Thyroid gland (tissue), 4 donors: ENCODE measurements around the gene NBPF4. TPM values are rescaled to one million over a fixed set of nuclear protein-coding genes. Genes with fewer than 3 reads are reported as not detected.

Experiments
- DNase-seq, 2 donors: peaks; one replicate each; pipeline ENCODE4 v3.0.0-alpha.2; 2019
- H3K27ac ChIP-seq, 3 donors: fragments of 200-600 bp; sonication (generic); 1 replicate in 2 of 3; 2 replicates in 1 of 3; pipeline ENCODE4 v1.5.1; 2016 to 2019; ENCODE audit warnings: mild to moderate bottlenecking in 1 of 3, moderate library complexity in 1 of 3
- H3K27me3 ChIP-seq: fragments of 200-600 bp; sonication (generic); one replicate; pipeline ENCODE4 v1.5.1; 2019
- H3K36me3 ChIP-seq, 2 donors: fragments of 200-600 bp; sonication (generic); one replicate each; pipeline ENCODE4 v1.5.1; 2016 to 2019
- H3K4me1 ChIP-seq, 2 donors: fragments of 200-600 bp; sonication (generic); one replicate each; pipeline ENCODE4 v1.5.1; 2017 to 2019
- H3K4me3 ChIP-seq, 3 donors: fragments of 200-600 bp; sonication (generic); replicated peaks in 1 of 3; 1 replicate in 2 of 3; 2 replicates in 1 of 3; pipeline ENCODE4 v1.5.1; 2016; ENCODE audit warnings: mild to moderate bottlenecking in 1 of 3
- H3K9me3 ChIP-seq: fragments of 200-600 bp; sonication (generic); one replicate; pipeline ENCODE4 v1.5.1; 2017
- CTCF ChIP-seq, 6 experiments: fragments of 200-600 bp in 3 of 6; fragments of 450-650 bp in 3 of 6; sonication (generic) in 3 of 6; IDR thresholded peaks; one replicate each; pipeline ENCODE4 v1.5.1; 2016 to 2019; ENCODE audit warnings: antibody characterized with exemption in 6 of 6, mild to moderate bottlenecking in 2 of 6, inconsistent platforms in 1 of 6, moderate library complexity in 1 of 6
- POLR2A ChIP-seq, 2 donors: fragments of 450-650 bp; IDR thresholded peaks; one replicate each; pipeline ENCODE4 v1.6.1; 2017; ENCODE audit warnings: antibody characterized with exemption in 2 of 2, mild to moderate bottlenecking in 2 of 2, moderate library complexity in 1 of 2
- WGBS, 2 donors: methylation state at CpG; one replicate each; pipeline ENCODE4 v1.1.5; 2017; 5-methylcytosine and 5-hydroxymethylcytosine counted together
- intact Hi-C: fragments of 100-400 bp; cut with DNase I; formaldehyde crosslinking; loops from one replicate; pipeline ENCODE4 v1.15.1; 2023
- total RNA-seq, 4 donors: library from RNA; depleted of rRNA; stranded (reverse); fragments of >200 nt; gene quantifications; one replicate each; pipeline ENCODE4 v1.2.3, GENCODE V29; 2016

The NBPF4 gene
- total RNA-seq, 4 donors from 2014 or later: not detected

DNA sequence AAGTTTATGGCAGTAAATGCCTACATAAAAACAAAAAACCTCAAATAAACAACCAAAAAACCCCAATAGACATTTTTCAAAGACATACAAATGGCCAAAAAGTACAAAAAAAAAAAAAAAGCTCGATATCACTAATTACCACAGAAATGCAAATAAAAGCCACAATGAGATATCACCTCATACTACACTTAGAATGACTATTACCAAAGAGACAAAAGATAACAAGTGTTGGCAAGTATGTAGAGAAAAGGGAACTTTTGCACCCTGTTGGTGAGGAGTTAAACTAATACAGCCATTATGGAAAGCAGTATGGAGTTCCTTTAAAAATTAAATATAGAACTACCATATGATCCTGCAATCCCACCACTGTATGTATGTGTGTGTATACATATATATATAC is 64.9 kb downstream of the NBPF4 start:
- H3K27me3 ChIP-seq: no peaks in the 10 kb centered on the region
- TF ChIP-seq POLR2A (IDR thresholded peaks at IDR 0.05) (no peak), CTCF (IDR thresholded peaks at IDR 0.05) (no peak)
- peaks cover 0 to 6% of the 10 kb centered on the region in 2 donors for H3K4me1 ChIP-seq
- H3K27ac ChIP-seq: no peak overlapping the region
- no peaks in the 10 kb centered on the region for H3K9me3 ChIP-seq
- no peak for DNase-seq
- intact Hi-C loops: no loop called here
- H3K4me3 ChIP-seq: no peak overlapping the region
- WGBS, 2 donors: 91 to 98% methylated on average over 1 of the region's 1 CpG
- peaks cover 3 to 13% of the 10 kb centered on the region in 2 donors for H3K36me3 ChIP-seq

Other genes starting within 250 kb of the NBPF4 start
- 10 to 100 TPM; 36.1 to 52.0 (median 43.3) TPM for gene SLC25A24, start 43.7 kb downstream of the NBPF4 start, total RNA-seq
- gene NBPF6, start 206.3 kb upstream of the NBPF4 start, total RNA-seq: not detected